HG02943 (cell line): ENCODE measurements around the gene PRL.

Experiments used
- ATAC-seq: cut with Tn5 transposase; IDR thresholded peaks from one replicate; pipeline ENCODE4 v1.9.1; 2021; ENCODE audit warnings: mild to moderate bottlenecking, low read depth, moderate library complexity; ENCODE audit not compliant: unreplicated experiment

Gene PRL

GRCh38 chr6:22296936-22297335 lies at the start of gene PRL:
Gene PRL (minus strand): TSS chr6:22297036. CDS start chr6:22296982, 54 bp downstream.
- no peak for ATAC-seq

- no peak for ATAC-seq
Measured at GRCh38 chr6:22343864-22344263, 47.0 kb upstream of the PRL start.

GRCh38 chr6:22334778-22335177 lies 37.9 kb upstream of the PRL start:
- no peak for ATAC-seq

- no peak for ATAC-seq
Measured at GRCh38 chr6:22333802-22334201, 37.0 kb upstream of the PRL start.

GRCh38 chr6:22332711-22333110 lies 35.9 kb upstream of the PRL start:
- no peak for ATAC-seq

GRCh38 chr6:22332216-22332615 lies 35.4 kb upstream of the PRL start:
- ATAC-seq: no peak

GRCh38 chr6:22330941-22331340 lies 34.1 kb upstream of the PRL start:
- ATAC-seq: no peak

- no peak for ATAC-seq
Measured at GRCh38 chr6:22328474-22328873, 31.6 kb upstream of the PRL start.

GRCh38 chr6:22327881-22328280 lies 31.0 kb upstream of the PRL start:
- ATAC-seq: no peak

- no peak for ATAC-seq
Measured at GRCh38 chr6:22326500-22326899, 29.7 kb upstream of the PRL start.

- no peak for ATAC-seq
Measured at GRCh38 chr6:22325481-22325880, 28.6 kb upstream of the PRL start.

- no peak for ATAC-seq
Measured at GRCh38 chr6:22323848-22324247, 27.0 kb upstream of the PRL start.

GRCh38 chr6:22322103-22323030 lies 25.5 kb upstream of the PRL start:
- no peak for ATAC-seq

- ATAC-seq: no peak
Measured at GRCh38 chr6:22320750-22321149, 23.9 kb upstream of the PRL start.

- no peak for ATAC-seq
Measured at GRCh38 chr6:22318404-22318803, 21.6 kb upstream of the PRL start.

GRCh38 chr6:22313796-22314195 lies 17.0 kb upstream of the PRL start:
- no peak for ATAC-seq

GRCh38 chr6:22308939-22309338 lies 12.1 kb upstream of the PRL start:
- ATAC-seq: no peak

GRCh38 chr6:22306741-22307466 lies 10.1 kb upstream of the PRL start:
- ATAC-seq: no peak

GRCh38 chr6:22302838-22303237 lies 6.0 kb upstream of the PRL start:
- ATAC-seq: no peak

- ATAC-seq: no peak
Measured at GRCh38 chr6:22300273-22300998, 3.6 kb upstream of the PRL start.

GRCh38 chr6:22298475-22298890 lies 1.6 kb upstream of the PRL start:
- ATAC-seq: no peak
